IPS-18c (cell line): ENCODE results near the gene CAD.
A peak's percentile ranks its signal among the peaks of the same experiment; 100 is the strongest.

Experiments used
- H3K4me3 ChIP-seq: 2 replicates; pipeline ENCODE4 v1.7.0; 2013; ENCODE audit warnings: low read depth, mild to moderate bottlenecking, low read length, moderate library complexity; ENCODE audit not compliant: insufficient read depth
- H3K9me3 ChIP-seq: one replicate; pipeline ENCODE4 v1.6.1; 2013; ENCODE audit warnings: mild to moderate bottlenecking, low read length, moderate library complexity; ENCODE audit not compliant: control insufficient read depth, insufficient read depth

Gene CAD

GRCh38 chr2:27282892-27283291, 65.7 kb downstream of the CAD start:
- H3K9me3 ChIP-seq = no peaks in the 10 kb centered on the region
- peak overlapping the region; percentile 16; the same call in 1 of the 2 replicates for H3K4me3 ChIP-seq

- Histone ChIP-seq H3K9me3 (no peaks in the 10 kb centered on the region), H3K4me3 (no peak overlapping the region)
These were observed 67.8 kb downstream of the CAD start for GRCh38 chr2:27284996-27285395.

- H3K4me3 ChIP-seq = no peak overlapping the region
- no peaks in the 10 kb centered on the region for H3K9me3 ChIP-seq
These were observed 68.3 kb downstream of the CAD start for GRCh38 chr2:27285481-27285880.

GRCh38 chr2:27288610-27289009, 71.4 kb downstream of the CAD start:
- Histone ChIP-seq H3K9me3 (no peaks in the 10 kb centered on the region), H3K4me3 (no peak overlapping the region)

- Histone ChIP-seq H3K9me3 (no peaks in the 10 kb centered on the region), H3K4me3 (no peak overlapping the region)
These were observed 73.4 kb downstream of the CAD start for GRCh38 chr2:27290549-27290948.

GRCh38 chr2:27291865-27292264, 74.7 kb downstream of the CAD start:
- Histone ChIP-seq H3K4me3 (no peak overlapping the region), H3K9me3 (no peaks in the 10 kb centered on the region)
